Trophoblast cell (in vitro differentiated cells and primary cell): ENCODE data around the gene CPXM1.

ENCODE experiments used
- DNase-seq, 2 donors: peaks; one replicate each; pipeline ENCODE4 v3.0.0-alpha.2; 2016
- H2AFZ ChIP-seq: 2 replicates; pipeline ENCODE4 v1.6.1; 2013; ENCODE audit warnings: low read length, moderate library complexity, mild to moderate bottlenecking; ENCODE audit not compliant: insufficient read depth, poor library complexity
- H2AK5ac ChIP-seq: 2 replicates; pipeline ENCODE4 v1.6.1; 2013; ENCODE audit warnings: mild to moderate bottlenecking, low read length
- H2BK120ac ChIP-seq: 2 replicates; pipeline ENCODE4 v1.6.1; 2013; ENCODE audit warnings: low read length, mild to moderate bottlenecking, moderate library complexity; ENCODE audit not compliant: insufficient read depth, poor library complexity
- H2BK12ac ChIP-seq: 2 replicates; pipeline ENCODE4 v1.6.1; 2013; ENCODE audit warnings: mild to moderate bottlenecking, low read length, moderate library complexity
- H2BK5ac ChIP-seq: 2 replicates; pipeline ENCODE4 v1.6.1; 2013; ENCODE audit warnings: low read length, low read depth, moderate library complexity, mild to moderate bottlenecking; ENCODE audit not compliant: poor library complexity
- H3K14ac ChIP-seq: 2 replicates; pipeline ENCODE4 v1.6.1; 2013; ENCODE audit warnings: mild to moderate bottlenecking, low read length
- H3K18ac ChIP-seq: 2 replicates; pipeline ENCODE4 v1.6.1; 2013; ENCODE audit warnings: mild to moderate bottlenecking, low read length
- H3K23ac ChIP-seq: 2 replicates; pipeline ENCODE4 v1.6.1; 2013; ENCODE audit warnings: low read length
- H3K27ac ChIP-seq: 2 replicates; pipeline ENCODE4 v1.5.1; 2013; ENCODE audit warnings: low read depth, mild to moderate bottlenecking, inconsistent platforms, low read length, moderate library complexity
- H3K27me3 ChIP-seq: 2 replicates; pipeline ENCODE4 v1.6.1; 2013; ENCODE audit warnings: inconsistent platforms, mild to moderate bottlenecking, low read length, moderate library complexity; ENCODE audit not compliant: insufficient read depth
- H3K36me3 ChIP-seq, 2 experiments: 1 replicate in 1 of 2; 2 replicates in 1 of 2; pipeline ENCODE4 v1.6.1; 2013; ENCODE audit warnings: low read length in 2 of 2, mild to moderate bottlenecking in 2 of 2, moderate library complexity in 1 of 2; ENCODE audit not compliant: insufficient read depth in 2 of 2, control insufficient read depth in 1 of 2
- H3K4ac ChIP-seq: 2 replicates; pipeline ENCODE4 v1.6.1; 2013; ENCODE audit warnings: low read depth, mild to moderate bottlenecking, low read length, moderate library complexity
- H3K4me1 ChIP-seq, 2 experiments: 1 replicate in 1 of 2; 2 replicates in 1 of 2; pipeline ENCODE4 v1.6.1; 2013; ENCODE audit warnings: low read length in 2 of 2, mild to moderate bottlenecking in 2 of 2, moderate library complexity in 1 of 2; ENCODE audit not compliant: insufficient read depth in 2 of 2, control insufficient read depth in 1 of 2
- H3K4me2 ChIP-seq: 2 replicates; pipeline ENCODE4 v1.6.1; 2013; ENCODE audit warnings: inconsistent platforms, mild to moderate bottlenecking, low read length, moderate library complexity
- H3K4me3 ChIP-seq: 2 replicates; pipeline ENCODE4 v1.5.1; 2013; ENCODE audit warnings: mild to moderate bottlenecking, low read depth, low read length, inconsistent platforms
- H3K79me1 ChIP-seq: one replicate; pipeline ENCODE4 v1.6.1; 2013; ENCODE audit warnings: low read length
- H3K79me2 ChIP-seq: 2 replicates; pipeline ENCODE4 v1.6.1; 2013; ENCODE audit warnings: low read length, mild to moderate bottlenecking; ENCODE audit not compliant: control insufficient read depth, insufficient read depth, poor library complexity
- H3K9ac ChIP-seq: 2 replicates; pipeline ENCODE4 v1.6.1; 2013; ENCODE audit warnings: mild to moderate bottlenecking, low read length
- H3K9me3 ChIP-seq: 2 replicates; pipeline ENCODE4 v1.6.1; 2013; ENCODE audit warnings: low read depth, mild to moderate bottlenecking, control low read depth, inconsistent platforms, low read length; ENCODE audit not compliant: insufficient read depth
- H4K12ac ChIP-seq: 2 replicates; pipeline ENCODE4 v1.6.1; 2013; ENCODE audit warnings: low read depth, mild to moderate bottlenecking, low read length, moderate library complexity
- H4K8ac ChIP-seq: 2 replicates; pipeline ENCODE4 v1.6.1; 2013; ENCODE audit warnings: low read depth, mild to moderate bottlenecking, low read length, moderate library complexity
- H4K91ac ChIP-seq: one replicate; pipeline ENCODE4 v1.6.1; 2013; ENCODE audit warnings: low read depth, mild to moderate bottlenecking, low read length, moderate library complexity
- WGBS: extraction: QIAGEN DNeasy Blood & Tissue Kit; methylation state at CpG from one replicate; pipeline ENCODE4 v1.1.7; 2013; ENCODE audit warnings: missing lambda C conversion rate; ENCODE audit not compliant: insufficient read length, insufficient coverage; ENCODE audit errors: extremely low coverage; 5-methylcytosine and 5-hydroxymethylcytosine counted together

Gene CPXM1

GRCh38 chr20:2804041-2804828 lies 3.8 kb upstream of the CPXM1 start:
- H3K79me1 ChIP-seq: no peaks in the 10 kb centered on the region
- H3K14ac ChIP-seq: no peak overlapping the region
- no peak overlapping the region for H2AFZ ChIP-seq
- peaks cover 3% of the 10 kb centered on the region for H3K79me2 ChIP-seq
- H3K9ac ChIP-seq: no peak overlapping the region
- WGBS: no CpG with 5 or more reads among the region's 16 CpGs
- H2AK5ac ChIP-seq: no peak overlapping the region
- no peak overlapping the region for H2BK120ac ChIP-seq
- no peak overlapping the region for H3K27ac ChIP-seq
- peaks cover 4 to 7% of the 10 kb centered on the region in 2 experiments for H3K4me1 ChIP-seq
- no peaks in the 10 kb centered on the region for H3K36me3 ChIP-seq
- H4K12ac ChIP-seq: no peak overlapping the region
- H3K4me3 ChIP-seq: no peak overlapping the region
- H3K9me3 ChIP-seq: peaks cover 6% of the 10 kb centered on the region
- no peak overlapping the region for H3K18ac ChIP-seq
- peak; percentile 8 to 61 for DNase-seq
- no peak overlapping the region for H4K8ac ChIP-seq
- H4K91ac ChIP-seq: no peak overlapping the region
- H2BK12ac ChIP-seq: no peak overlapping the region
- H3K23ac ChIP-seq: no peak overlapping the region
- H3K4ac ChIP-seq: no peak overlapping the region
- H2BK5ac ChIP-seq: no peak overlapping the region
- H3K27me3 ChIP-seq: peaks cover 54% of the 10 kb centered on the region
- H3K4me2 ChIP-seq: no peak overlapping the region

- no peak overlapping the region for H3K27ac ChIP-seq
- H3K18ac ChIP-seq: no peak overlapping the region
- H4K12ac ChIP-seq: no peak overlapping the region
- H2BK120ac ChIP-seq: no peak overlapping the region
- peaks cover 4 to 10% of the 10 kb centered on the region in 2 experiments for H3K4me1 ChIP-seq
- peaks cover 3% of the 10 kb centered on the region for H3K79me2 ChIP-seq
- peaks cover 45% of the 10 kb centered on the region for H3K27me3 ChIP-seq
- no peak overlapping the region for H2AK5ac ChIP-seq
- H3K9me3 ChIP-seq: peaks cover 4% of the 10 kb centered on the region
- H2AFZ ChIP-seq: peak overlapping the region; percentile 11
- no peak overlapping the region for H3K4ac ChIP-seq
- peak overlapping the region; percentile 85 for H3K4me2 ChIP-seq
- no peak overlapping the region for H2BK5ac ChIP-seq
- no peak overlapping the region for H4K91ac ChIP-seq
- no peaks in the 10 kb centered on the region for H3K79me1 ChIP-seq
- H3K14ac ChIP-seq: no peak overlapping the region
- WGBS: no CpG with 5 or more reads among the region's 13 CpGs
- no peak overlapping the region for H3K9ac ChIP-seq
- H3K23ac ChIP-seq: no peak overlapping the region
- no peak overlapping the region for H3K4me3 ChIP-seq
- no peak overlapping the region for H4K8ac ChIP-seq
- DNase-seq: no peak
- H2BK12ac ChIP-seq: no peak overlapping the region
- peaks cover 17 to 21% of the 10 kb centered on the region in 2 experiments for H3K36me3 ChIP-seq
Measured at GRCh38 chr20:2801286-2801728, 880 bp upstream of the CPXM1 start.

GRCh38 chr20:2799688-2800520 lies 523 bp downstream of the CPXM1 start:
- no peak overlapping the region for H4K91ac ChIP-seq
- H3K14ac ChIP-seq: peak overlapping the region; percentile 67
- no peak overlapping the region for H2BK12ac ChIP-seq
- H3K79me1 ChIP-seq: no peaks in the 10 kb centered on the region
- peaks cover 33% of the 10 kb centered on the region for H3K27me3 ChIP-seq
- H2AK5ac ChIP-seq: no peak overlapping the region
- H3K4me2 ChIP-seq: peak overlapping the region; percentile 66
- peak overlapping the region; percentile 38 for H3K9ac ChIP-seq
- peak overlapping the region; percentile 44 for H3K18ac ChIP-seq
- peak overlapping the region; percentile 20 for H4K12ac ChIP-seq
- peaks cover 3% of the 10 kb centered on the region for H3K79me2 ChIP-seq
- no peak overlapping the region for H2BK5ac ChIP-seq
- H2BK120ac ChIP-seq: no peak overlapping the region
- no peak overlapping the region for H3K27ac ChIP-seq
- peak overlapping the region; percentile 44 for H4K8ac ChIP-seq
- H3K4me3 ChIP-seq: peak overlapping the region; percentile 79
- H3K4me1 ChIP-seq: peaks cover 4 to 8% of the 10 kb centered on the region in 2 experiments
- H3K23ac ChIP-seq: no peak overlapping the region
- no peak for DNase-seq
- H2AFZ ChIP-seq: peak overlapping the region; percentile 67
- H3K36me3 ChIP-seq: peaks cover 24 to 30% of the 10 kb centered on the region in 2 experiments
- peaks cover 4% of the 10 kb centered on the region for H3K9me3 ChIP-seq
- H3K4ac ChIP-seq: no peak overlapping the region
- WGBS: no CpG with 5 or more reads among the region's 61 CpGs

- DNase-seq: no peak
- H3K4me3 ChIP-seq: no peak overlapping the region
- peaks cover 24 to 30% of the 10 kb centered on the region in 2 experiments for H3K36me3 ChIP-seq
- H3K27me3 ChIP-seq: peaks cover 26% of the 10 kb centered on the region
- no peaks in the 10 kb centered on the region for H3K79me1 ChIP-seq
- no peak overlapping the region for H3K9ac ChIP-seq
- no peak overlapping the region for H3K4ac ChIP-seq
- peak overlapping the region; percentile 66 for H3K4me2 ChIP-seq
- no peak overlapping the region for H4K12ac ChIP-seq
- H3K23ac ChIP-seq: no peak overlapping the region
- H4K8ac ChIP-seq: no peak overlapping the region
- no peak overlapping the region for H2AK5ac ChIP-seq
- H2BK120ac ChIP-seq: no peak overlapping the region
- no CpG with 5 or more reads among the region's 9 CpGs for WGBS
- no peak overlapping the region for H4K91ac ChIP-seq
- no peak overlapping the region for H3K18ac ChIP-seq
- peaks cover 4 to 7% of the 10 kb centered on the region in 2 experiments for H3K4me1 ChIP-seq
- no peak overlapping the region for H2BK12ac ChIP-seq
- H3K14ac ChIP-seq: no peak overlapping the region
- no peak overlapping the region for H2AFZ ChIP-seq
- H3K27ac ChIP-seq: no peak overlapping the region
- H3K79me2 ChIP-seq: peaks cover 3% of the 10 kb centered on the region
- no peak overlapping the region for H2BK5ac ChIP-seq
- H3K9me3 ChIP-seq: peaks cover 4% of the 10 kb centered on the region
Measured at GRCh38 chr20:2799271-2799670, 1.2 kb downstream of the CPXM1 start.
